T-helper 17 cell (primary cell): Measurements from ENCODE around the gene MPHOSPH6. TPM values are rescaled to one million over a fixed set of nuclear protein-coding genes. Genes with fewer than 3 reads are reported as not detected.

ENCODE experiments used
- total RNA-seq, 4 donors: library from RNA in 2 of 4; stranded (reverse) in 2 of 4; gene quantifications; one replicate each; pipeline ENCODE4 v1.2.3 and lab custom pipeline; 2022 to 2026

MPHOSPH6 gene
- total RNA-seq, 2 donors from 2014 or later = 15.5 to 17.2 TPM

Other genes with a start within 250 kb of the MPHOSPH6 start
- gene SDR42E1, start 158.8 kb downstream of the MPHOSPH6 start, total RNA-seq = 1 to 10 TPM; 4.9 TPM
- not detected for gene HSD17B2, start 135.0 kb downstream of the MPHOSPH6 start, total RNA-seq